Cerebellar cortex (tissue), 1 donor: ENCODE measurements around the gene MGMT.

Experiments used
- DNase-seq: peaks from one replicate; pipeline ENCODE4 v3.0.0-alpha.2; 2015; ENCODE audit warnings: low spot score

The MGMT gene

DNA sequence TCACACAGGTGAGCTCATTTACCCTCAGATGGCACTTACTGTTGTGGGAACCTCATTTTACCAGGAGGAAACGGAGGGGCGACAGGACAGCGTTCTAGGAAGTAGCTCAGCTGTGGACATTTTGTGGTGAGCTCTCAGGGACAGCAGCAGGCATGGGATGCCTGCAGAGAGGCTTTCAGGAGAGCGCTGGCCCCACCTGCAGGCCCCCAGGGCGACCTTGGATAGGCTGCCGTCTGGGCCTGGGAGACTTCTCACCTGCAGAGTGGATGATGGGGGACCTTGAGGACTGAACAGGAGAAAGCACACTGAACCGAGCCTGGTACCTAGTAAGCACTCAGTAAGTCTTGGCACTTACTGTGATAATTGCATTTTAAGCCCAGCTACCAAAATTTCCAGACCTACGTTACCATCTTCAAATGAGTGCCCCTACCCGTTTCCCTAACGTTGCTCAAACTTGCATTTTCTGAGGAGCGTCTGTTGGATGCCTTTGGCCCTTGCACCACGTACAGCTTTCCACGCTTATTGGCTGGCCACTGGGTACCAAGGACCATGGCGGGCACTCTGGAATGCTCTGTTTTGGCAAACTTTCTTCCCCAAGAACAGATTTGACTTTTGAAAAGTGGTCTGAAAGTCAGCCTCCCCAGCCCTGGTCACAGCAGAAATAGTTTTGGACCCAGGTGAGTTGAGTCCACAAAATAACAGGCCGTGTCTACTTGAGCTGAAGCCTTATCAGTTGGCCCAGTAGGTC lies 273.7 kb downstream of the MGMT start:
- no peak for DNase-seq

DNA sequence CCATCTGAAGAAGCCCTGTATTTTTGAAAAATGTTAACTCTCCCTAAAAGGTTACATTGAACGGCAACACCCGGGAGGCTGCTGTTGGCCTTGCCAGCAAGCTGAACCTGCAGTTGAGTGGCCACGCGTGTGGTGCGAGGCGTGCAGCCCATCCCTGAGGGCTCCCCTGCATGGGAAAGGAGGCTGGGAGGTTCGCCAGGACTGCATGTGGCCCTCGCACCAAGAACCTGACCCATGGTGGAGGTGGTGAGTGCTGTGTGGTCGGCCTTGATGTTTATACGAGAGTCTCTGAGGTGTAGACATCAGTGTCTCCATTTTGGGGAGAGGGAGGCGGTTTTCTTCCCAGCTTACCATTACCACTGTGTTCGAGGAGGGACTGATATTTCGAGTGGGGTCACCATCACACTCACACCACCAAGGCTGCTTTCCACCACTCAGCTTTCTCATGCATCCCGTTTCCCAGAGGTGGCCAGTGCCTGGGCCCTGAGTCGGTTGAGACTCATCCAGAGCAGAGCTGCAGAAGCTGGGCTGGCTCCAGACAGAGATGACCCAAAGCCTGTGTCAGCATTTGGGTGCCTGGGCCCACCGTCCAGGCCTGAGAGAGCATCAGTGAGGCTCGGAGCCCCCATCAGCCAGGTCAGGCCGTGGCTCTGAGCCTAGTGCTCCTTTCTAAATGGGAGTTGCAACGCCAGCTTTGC lies 274.4 kb downstream of the MGMT start:
- DNase-seq, result no peak

DNA sequence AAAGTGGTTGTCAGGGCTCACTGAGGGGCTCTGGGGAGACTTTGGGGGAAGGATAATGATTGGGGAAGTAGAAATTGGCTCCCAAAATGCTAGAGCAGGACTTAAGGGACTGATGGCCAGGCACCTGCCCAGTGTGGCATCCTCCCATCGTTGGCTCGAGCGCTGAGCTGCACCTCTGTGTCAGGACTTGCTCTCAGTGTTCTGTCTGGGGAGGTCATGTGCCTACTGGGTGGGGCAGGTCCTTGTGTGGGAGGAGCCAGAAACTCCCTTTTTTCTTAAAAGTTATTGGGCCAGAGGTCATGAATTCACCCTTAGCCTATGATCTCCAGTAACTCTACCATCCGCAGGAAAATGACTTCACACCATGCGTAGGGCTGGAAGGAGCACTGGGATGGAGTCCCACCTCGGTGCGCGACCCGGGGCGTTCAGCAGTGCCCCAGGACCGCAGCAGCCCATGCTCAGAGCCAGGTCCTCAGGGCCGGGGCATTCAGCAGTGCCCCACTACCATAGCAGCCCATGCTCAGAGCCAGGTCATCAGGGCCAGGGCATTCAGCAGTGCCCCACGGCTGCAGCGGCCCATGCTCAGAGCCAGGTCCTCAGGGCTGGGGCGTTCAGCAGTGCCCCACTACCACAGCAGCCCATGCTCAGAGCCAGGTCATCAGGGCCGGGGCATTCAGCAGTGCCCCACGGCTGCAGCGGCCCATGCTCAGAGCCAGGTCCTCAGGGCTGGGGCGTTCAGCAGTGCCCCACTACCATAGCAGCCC lies 275.1 kb downstream of the MGMT start:
- no peak for DNase-seq

DNA sequence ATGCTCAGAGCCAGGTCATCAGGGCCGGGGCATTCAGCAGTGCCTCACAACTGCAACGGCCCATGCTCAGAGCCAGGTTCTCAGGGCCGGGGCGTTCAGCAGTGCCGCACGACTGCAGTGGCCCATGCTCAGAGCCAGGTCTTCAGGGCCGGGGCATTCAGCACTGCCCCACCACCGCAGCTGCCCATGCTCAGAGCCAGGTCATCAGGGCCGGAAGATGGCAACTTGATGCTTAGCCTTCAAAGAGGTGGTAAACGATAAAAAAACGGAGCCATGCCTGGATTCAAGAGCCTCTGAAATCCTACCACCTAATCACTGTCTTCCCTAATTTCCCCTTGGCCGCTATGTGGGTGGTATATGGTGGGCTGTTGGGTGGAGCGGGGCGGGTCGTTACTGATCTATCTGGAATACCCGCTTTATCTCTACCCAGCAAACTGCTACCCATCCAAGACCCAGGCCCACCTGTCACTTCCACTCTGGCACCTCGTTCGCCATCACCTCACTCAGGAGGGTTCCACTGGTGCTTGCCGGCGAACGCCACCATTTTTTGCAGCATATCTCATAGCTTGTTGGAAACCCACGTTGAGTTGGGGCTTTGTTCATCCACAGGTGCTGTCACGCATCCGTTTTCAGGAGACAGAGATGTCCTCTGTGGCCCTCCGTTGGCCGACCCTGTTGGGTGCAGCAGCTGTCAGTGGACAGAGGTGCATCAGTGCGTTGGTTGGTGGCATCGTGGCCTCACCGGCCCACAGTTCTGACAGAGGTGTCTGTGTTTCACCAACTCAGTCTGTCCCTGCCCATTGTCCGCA lies 275.9 kb downstream of the MGMT start:
- DNase-seq, result no peak

DNA sequence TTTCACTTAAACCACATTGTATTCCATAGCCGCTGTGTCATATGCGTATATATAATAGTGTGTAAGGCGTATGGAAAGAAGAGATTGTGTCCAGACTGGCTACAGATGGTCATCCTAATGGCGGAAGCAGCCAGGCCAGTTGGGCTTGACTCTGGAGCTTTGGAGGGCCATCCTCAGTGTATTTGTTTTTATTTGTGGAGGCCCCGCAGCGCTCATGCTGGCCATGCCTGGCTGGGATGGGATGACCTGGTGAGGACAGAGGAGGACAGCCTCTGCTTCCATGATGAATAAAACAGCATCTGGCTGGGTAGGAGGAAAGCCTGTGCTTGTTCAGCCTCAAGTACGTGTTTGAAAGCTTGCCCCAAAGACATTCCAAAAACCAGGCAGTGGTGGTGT lies 276.7 kb downstream of the MGMT start:
- DNase-seq, result no peak

DNA sequence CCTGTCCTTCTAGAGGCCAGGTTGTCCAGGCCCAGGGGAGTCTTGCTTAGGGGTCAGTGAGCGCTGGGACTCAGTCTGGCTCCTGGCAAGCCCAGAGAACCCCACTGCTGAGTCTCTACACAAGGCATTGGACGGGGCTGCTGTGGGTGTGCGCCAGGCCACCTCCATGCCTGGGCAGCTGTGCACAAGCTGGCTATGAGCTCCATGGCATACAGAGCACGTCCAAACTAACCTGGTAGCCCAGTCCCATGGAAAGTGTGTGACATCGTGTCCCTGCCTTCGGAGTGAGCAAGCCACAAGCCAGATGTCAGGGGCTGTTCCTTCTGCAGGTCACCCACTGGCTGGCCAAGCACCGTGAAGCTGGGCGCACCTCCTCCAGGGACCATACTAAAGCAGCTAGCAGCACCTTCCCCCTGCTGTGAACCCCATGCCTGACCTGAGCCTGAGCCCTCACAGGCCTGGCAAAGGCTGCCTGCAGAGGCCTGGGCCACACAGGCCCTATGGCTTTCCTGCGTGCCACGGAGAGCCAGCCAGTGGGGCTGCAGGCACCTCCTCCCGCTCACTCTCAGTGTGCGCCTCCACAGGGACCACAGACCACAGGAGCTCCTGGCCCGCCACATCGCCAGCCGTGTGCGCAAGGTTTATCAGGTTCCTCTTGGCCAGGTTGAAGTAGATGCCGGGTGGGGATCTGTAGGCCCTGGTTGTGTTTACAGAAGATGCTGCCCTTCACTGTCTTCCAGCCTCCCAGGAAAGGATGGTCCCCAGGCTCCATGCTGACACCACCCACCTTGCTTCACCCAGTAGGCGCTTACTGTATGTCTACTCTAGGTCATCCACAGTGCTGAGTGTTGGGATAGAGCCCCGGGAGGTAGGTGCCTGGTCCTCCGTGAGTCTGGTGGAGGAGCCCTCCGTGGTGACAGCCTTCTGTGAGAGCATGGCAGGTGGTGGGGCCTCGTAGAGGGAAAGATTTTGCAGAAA lies 277.4 kb downstream of the MGMT start:
- DNase-seq, result no peak

DNA sequence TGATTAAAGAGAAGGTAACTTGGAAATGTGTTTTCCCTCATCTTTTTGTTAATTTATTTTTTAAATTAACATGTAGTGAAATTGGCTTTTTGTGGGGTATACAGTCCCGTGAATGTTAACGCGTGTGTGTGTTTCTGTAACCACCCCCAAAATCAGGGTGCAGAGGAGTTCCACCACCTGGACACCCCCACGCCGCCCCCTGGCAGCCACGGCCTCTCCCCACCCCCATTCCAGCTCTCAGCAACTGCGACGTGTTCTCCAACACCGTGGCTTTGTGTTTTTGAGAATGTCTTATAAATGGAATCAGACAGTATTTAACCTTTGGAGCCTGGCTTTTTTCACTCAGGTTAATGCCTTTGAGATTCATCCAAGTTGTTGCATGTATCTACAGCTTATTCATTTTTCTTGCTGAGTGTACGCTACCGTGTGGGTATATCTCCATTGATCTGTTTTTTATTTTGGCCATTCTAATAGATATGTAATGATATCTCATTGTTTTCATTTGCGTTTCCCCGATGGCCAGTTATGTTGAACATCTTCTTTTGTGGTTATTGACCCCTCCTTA lies 278.2 kb downstream of the MGMT start:
- DNase-seq, result no peak

DNA sequence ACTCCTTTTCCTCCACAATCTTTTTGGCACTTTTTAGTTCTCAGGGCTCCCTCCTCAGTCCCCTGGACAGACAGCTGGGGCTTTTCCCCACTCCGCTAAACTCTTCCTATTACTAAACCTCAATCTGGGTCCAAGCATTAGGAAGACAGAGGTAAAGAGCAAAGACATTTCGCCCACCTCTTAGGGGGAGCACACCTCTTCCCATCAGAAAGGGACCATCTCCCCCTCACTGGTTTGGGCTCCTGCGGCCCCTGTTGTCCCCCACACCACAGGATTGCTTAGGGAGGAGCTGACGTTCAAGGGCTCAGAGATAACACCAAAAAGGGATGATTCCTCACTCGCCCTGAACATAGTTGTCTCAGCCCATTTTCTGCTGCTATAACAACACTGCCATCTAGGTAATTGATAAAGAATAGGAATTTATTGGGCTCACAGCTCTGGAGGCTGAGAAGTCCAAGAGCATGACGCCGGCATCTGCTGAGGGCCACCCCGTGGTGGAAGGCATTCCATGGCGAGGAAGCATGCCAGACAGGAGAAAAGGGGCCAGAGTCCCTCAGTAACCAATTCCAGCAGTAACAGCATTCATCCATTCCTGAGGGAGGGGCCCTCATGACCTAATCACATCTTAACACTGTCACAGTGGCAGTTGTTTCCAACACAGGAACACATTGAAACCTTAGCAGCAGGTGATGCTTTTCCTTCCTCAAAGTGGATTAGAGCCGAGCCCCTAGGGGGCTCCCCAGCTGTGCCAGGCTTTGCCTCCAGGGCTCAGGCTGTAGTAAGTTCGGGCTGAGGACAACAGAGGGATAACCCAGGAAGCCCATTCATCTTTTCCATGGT lies 287.4 kb downstream of the MGMT start:
- no peak for DNase-seq

DNA sequence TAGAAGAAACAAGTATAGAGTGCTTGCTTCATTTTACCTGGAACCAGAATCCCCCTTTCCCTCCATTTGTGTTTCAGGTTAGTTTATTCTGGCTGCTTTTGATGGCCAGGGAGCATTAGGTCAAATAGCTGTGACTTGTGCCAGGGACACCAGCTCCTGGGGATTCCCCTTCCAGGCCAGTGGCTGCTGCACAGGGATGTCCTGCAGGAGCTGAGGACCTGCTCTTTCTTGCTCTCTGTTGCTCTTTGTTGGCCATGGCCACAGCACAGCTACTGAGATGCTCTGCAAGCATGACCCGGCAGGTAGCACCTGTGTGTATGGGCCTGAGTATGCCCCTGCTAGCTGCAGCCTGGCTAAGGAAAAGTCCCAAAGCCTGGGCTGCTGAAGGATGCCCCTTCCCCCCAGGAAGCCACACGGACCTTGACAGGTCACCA lies 288.1 kb downstream of the MGMT start:
- no peak for DNase-seq

DNA sequence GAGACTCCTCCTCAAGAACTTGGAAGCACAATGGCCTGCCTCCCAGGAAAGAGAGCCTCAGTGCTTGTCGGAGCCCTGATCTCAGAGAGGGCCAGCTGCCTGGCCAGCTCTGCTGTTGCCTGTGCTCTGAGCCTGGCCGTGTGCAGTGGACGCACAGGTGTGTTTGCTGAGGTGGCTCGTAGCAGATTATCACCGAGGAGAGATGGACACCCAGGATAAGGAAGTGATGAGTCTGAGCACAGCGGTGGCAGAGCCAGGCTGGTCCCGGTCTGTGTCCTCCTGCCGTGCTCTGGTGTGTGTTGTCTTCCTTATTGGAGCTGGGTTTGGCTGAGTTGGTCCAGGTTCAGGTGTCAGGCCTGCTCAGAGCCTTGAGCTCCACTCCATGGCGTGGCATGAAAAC lies 288.6 kb downstream of the MGMT start:
- no peak for DNase-seq

DNA sequence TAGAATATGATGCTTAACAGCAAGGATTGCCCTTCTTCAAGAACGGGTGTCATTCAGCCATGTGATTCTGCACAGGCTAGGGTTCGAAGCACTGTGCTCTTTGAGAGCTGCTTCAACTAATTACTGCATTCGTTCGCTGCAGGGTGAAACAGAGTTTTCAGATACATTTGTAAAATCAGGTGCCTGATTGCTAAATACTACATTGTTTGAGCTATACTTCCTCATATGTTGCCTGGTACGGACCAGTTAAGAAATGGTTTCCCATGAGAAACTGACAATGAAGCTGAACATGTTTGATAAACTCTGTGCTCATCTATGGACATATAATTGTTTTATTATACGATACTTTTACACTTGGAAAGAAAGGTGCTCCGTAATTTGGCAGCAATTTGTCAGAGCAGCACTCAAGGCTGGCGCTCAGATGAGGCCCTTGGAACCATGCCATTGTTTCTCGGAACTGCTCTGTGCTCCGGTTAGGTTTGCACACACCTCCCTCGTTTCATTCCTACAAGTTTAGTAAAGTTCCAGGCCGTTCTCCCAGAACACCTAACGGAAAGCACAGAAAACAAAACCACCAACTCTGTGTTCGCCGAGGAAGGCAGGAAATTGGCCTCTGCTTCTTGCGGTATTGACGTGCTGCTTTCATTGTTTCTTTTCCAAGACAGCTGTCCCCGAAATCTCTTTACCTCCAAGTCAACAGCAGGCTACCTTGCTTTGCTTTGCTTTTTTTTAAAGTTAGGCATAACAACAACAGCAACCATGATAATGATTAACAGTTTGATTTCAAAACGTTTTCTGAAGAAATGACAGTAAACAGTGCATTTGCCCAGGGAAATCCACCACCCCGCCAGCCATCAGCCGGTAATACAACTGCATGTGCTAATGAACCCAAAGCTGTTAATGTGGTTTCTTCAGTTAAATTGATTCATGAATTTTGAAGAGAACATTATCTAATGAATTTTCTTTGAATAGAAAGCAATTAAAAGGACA lies 290.2 kb downstream of the MGMT start:
- DNase-seq, result peak; percentile 35

DNA sequence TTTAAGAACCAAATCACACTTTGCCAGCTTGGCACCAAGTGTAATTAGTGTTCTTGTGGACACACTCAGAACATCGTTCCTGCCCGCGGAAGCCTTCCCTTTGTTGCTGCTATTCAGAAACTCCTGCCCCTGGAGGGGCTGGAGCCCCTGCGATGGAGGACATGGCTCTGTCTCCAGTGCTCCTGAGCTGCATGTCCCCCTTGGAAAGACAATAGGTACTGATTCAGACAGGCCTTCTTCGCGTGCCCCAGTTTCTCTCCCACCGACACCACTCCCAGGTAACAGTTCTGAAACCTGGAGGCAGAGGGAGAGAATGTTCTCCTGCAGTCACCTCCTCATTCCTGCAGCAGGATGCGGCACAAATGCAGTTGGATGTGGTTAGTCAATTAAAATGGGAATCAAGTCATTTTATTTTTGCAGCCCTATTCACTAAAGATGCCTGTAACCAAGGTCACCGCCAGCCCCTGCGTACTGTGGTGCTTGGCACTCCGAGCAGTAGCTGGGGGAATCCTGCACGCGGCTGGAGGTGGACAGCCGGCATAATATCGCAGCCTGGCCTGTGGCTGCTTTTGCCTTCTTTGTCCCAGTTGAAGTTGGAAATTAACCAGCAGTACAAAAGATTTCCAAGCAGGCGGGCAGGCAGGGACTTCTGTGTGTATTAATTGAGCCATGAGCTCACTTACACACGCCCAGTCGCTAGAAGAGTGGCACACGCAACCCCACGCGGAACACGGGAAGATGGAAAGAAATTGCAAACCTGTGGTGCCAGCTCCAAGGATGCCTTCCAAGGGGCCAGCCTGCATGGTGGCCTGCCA lies 291.4 kb downstream of the MGMT start:
- DNase-seq, result peak; percentile 27

DNA sequence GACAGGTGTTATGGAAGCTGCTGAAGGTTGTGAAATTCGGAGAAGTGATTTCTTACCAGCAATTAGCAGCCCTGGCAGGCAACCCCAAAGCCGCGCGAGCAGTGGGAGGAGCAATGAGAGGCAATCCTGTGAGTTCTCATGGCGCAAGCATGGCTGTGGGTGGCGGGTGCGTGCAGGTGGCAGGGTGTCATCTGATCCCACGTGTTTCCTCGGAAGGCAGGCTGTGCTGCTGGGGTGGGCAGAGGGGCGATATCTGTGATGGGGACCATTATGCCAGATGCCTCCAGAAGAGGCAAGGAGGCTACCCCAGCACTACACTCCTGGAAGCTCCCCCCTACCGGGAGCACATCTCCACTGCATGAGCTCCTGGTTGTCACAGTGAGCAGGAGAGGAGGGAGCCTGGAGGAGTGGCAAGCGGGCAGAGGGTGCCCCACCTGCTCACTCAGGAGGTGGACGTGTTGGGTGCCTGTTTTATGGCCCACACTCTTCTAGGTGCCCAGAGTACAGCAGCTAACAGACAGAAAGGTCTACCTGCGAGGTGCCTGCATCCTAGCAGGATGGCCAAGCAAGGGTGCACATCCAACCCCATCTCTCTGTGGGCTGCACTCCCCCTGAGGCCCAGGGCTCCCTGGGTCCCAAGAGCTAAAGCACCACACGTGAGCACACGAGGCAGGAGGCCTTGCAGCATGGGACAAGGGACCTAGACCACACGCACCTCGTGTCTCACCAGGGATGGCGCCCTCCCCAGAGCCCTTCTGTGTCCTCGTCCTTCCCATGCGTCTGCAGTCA lies 292.4 kb downstream of the MGMT start:
- no peak for DNase-seq

DNA sequence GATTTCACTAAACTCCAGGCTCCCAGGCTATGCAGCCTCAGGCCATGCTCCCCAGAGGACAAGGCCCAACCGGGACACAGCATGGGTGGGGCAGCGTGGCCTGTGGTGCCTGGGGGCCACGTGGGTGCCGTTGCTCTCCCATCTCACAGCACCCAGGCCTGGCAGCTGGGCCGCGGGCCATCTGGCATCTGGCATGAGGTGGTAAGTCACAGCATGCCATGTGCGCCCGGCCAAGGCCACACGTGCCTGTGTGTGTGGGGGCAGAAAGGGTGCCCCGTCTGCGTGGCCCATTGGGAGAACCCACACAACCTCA lies 292.9 kb downstream of the MGMT start:
- no peak for DNase-seq

DNA sequence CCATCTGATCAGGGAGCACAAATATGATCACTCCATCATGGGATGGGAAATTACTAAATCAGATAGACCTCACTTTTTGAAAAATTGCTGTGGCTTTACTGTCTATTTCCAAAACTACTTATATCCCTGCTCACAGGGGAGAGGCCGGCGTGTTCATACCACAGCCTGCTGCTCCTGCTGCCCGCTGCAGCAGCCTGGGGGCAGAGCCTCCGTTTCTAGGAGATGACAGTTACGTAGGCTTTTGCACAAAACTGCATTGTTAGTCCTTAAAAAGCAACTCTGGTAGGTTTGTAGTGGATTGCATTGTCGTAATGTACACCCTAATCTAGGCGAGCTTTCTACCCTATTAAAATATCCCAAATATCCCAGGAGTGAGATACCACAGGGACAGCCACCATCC lies 293.4 kb downstream of the MGMT start:
- no peak for DNase-seq

DNA sequence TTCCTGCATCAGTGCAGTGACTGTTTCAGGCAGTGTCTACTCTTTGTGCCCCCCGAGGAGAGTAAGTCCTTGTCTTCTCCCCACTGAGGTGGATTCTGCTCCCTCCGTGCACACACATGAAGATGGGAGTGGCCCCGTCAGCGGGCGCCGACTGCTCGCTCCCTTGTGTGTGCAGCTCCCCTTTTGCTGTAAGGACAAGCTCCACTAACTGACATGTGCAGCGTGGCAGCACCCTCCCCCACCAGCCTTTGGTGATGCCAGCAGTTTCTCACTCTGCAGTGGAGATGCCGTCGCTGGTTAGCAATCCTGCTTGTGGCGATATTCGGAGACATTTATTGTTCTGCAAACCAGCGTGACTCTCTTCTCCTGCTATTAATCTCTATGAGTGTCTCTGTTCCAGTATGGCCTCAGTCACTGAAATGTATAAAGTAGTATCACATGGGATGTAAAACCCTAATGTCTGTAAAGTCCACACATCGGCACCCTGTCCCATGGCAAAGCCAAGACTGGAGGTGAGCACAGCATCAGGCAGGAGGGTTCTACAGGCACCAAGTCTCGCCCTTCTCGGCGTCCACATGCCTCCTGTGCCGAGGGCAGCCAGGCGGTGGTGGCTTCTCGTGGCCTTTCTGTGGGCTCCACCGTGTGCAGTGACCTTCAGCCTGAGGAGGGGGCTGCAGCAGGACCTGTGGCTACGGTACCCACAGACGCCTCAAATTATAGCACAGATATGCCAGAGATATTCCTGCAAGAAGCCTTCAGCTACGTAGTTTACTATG lies 294.3 kb downstream of the MGMT start:
- no peak for DNase-seq
